Measurements from ENCODE around the gene GAMT.

GAMT gene

DNA sequence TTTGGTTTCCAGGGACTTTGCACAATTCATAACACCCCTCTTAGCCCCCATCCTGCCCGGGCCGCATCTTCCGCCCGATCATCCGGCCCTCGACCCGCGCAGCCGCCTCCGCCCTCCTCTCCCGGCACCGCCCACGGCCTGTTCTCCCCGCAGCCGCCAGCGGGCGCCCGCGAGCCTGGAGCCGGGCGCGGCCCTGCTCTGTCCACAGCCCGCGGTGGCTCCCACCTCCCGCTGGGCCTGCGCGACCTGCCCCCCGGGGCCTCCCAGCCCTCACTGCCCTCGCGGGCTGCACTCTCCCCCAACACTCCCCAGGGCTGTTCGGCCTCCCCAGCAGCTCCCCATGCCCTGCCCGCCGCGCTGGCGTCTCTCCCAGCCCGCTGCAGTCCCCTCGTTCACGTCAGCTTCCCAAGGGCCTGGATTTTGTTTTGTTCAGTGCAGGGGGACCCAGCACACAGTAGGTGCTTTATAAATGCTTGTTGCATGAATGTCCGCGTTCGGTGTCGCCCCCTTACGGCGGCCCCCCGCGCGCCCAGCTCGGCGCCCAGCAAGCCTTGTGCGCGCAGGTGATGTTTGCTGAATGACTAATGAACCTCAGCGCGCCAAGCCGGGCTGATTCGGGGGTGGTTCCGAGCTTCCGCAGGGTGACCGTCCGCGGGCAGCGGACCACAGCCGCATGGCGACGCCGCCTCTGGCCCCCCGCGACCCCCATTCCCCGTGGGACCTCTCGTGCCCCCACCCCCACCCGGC lies 44.0 kb upstream of the GAMT start:
- TF ChIP-seq, protein P1, sequence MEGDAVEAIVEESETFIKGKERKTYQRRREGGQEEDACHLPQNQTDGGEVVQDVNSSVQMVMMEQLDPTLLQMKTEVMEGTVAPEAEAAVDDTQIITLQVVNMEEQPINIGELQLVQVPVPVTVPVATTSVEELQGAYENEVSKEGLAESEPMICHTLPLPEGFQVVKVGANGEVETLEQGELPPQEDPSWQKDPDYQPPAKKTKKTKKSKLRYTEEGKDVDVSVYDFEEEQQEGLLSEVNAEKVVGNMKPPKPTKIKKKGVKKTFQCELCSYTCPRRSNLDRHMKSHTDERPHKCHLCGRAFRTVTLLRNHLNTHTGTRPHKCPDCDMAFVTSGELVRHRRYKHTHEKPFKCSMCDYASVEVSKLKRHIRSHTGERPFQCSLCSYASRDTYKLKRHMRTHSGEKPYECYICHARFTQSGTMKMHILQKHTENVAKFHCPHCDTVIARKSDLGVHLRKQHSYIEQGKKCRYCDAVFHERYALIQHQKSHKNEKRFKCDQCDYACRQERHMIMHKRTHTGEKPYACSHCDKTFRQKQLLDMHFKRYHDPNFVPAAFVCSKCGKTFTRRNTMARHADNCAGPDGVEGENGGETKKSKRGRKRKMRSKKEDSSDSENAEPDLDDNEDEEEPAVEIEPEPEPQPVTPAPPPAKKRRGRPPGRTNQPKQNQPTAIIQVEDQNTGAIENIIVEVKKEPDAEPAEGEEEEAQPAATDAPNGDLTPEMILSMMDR (conservative IDR thresholded peaks at IDR 0.05; ENCODE audit: low read length) = peak; percentile 79
- TF ChIP-seq EZH2phosphoT487 (IDR thresholded peaks at IDR 0.05; ENCODE audit: borderline replicate concordance) = no peak
- Histone ChIP-seq H2AFZ (ENCODE audit: low read length) (no peak overlapping the region), H3K27me3 (ENCODE audit: insufficient read depth, low read length, poor library complexity, severe bottlenecking) (no peaks in the 10 kb centered on the region), H3K4me1 (ENCODE audit: insufficient read depth, low read length, poor library complexity, severe bottlenecking) (peaks cover 20% of the 10 kb centered on the region), H3K79me2 (ENCODE audit: insufficient read depth, low read length) (peaks cover 24% of the 10 kb centered on the region), H3K9me3 (ENCODE audit: insufficient read depth, low read depth, low read length) (no peaks in the 10 kb centered on the region), H3K4me3 (ENCODE audit: low read length, poor library complexity, severe bottlenecking) (peak overlapping the region; percentile 65), H3K9me2 (replicated peaks; ENCODE audit: low read depth, low read length) (no peaks in the 10 kb centered on the region), H3K4me2 (ENCODE audit: low read depth, low read length, poor library complexity, severe bottlenecking) (peak overlapping the region; percentile 81), H3K36me3 (ENCODE audit: insufficient read depth, low read length) (peaks cover 23% of the 10 kb centered on the region), H4K20me1 (ENCODE audit: insufficient read depth, low read length, poor library complexity, severe bottlenecking) (peaks cover 30% of the 10 kb centered on the region), H3F3A (ENCODE audit: low read depth) (peaks cover 2% of the 10 kb centered on the region; the same call in 1 of the 2 replicates), H3K9ac (ENCODE audit: low read depth, low read length, poor library complexity, severe bottlenecking) (no peak overlapping the region)

DNA sequence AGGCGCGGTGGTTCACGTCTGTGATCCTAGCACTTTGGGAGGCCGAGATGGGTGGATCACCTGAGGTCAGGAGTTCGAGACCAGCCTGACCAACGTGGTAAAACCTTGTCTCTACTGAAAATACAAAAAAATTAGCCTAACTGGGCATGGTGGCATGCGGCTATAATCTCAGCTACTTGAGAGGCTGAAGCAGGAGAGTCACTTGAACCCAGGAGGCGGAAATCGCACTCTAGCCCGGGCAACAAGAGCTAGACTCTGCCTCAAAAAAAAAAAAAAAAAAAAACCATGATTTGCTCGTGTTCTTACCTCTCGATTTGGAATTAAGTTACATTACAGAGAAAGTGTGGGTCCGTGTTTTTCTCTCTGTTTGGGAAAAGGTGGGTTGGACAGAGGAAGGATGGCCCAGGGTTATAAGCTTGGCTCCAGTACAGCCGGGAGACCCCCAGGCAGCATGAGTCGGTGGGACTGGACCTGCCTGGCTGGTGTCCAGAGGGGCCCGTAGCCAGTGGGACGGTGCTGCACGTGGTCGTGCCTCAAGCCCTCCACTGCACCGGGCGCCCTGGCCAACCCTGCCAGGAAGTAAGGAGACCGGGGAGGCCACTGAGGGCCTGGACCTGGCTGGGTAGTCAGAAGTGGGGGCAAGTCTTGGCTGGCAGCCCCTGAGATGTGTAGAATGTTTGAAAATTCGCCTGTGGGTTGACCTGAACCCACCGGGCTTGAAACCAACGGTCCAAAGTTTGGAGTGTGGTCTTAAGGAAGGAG lies 40.5 kb upstream of the GAMT start:
- peaks cover 51% of the 10 kb centered on the region for H4K20me1 ChIP-seq (ENCODE audit: insufficient read depth, low read length, poor library complexity, severe bottlenecking)
- peaks cover 25% of the 10 kb centered on the region for H3K36me3 ChIP-seq (ENCODE audit: insufficient read depth, low read length)
- H3F3A ChIP-seq (ENCODE audit: low read depth) = peaks cover 2% of the 10 kb centered on the region; the same call in 1 of the 2 replicates

DNA sequence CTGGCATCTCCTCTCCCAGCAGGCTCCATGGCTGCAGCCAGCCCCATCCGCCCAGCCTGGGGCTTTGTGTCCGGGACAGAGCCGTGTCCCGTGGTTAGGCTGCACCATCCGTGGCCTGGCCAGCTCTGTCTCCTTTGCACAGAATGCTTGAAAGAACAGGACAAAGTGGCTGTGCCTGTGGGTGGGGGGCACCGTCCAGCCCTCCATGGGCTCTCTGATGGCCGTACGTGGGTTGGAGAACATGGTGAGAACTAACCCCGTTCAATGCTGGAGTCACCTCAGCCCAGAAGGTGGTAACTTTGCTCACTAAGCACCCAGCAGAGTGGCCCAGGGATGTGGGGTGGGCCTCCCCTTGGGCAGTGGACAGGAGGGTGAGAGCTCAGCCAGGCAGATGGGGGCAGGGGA lies 39.7 kb upstream of the GAMT start:
- Histone ChIP-seq H3K9me2 (replicated peaks; ENCODE audit: low read depth, low read length) (no peaks in the 10 kb centered on the region), H4K20me1 (ENCODE audit: insufficient read depth, low read length, poor library complexity, severe bottlenecking) (peaks cover 48% of the 10 kb centered on the region), H3K4me2 (ENCODE audit: low read depth, low read length, poor library complexity, severe bottlenecking) (peak overlapping the region; percentile 99), H3K4me3 (ENCODE audit: low read length, poor library complexity, severe bottlenecking) (peak overlapping the region; percentile 100), H3K9ac (ENCODE audit: low read depth, low read length, poor library complexity, severe bottlenecking) (peak overlapping the region; percentile 97), H3K79me2 (ENCODE audit: insufficient read depth, low read length) (peaks cover 46% of the 10 kb centered on the region), H2AFZ (ENCODE audit: low read length) (no peak overlapping the region), H3F3A (ENCODE audit: low read depth) (peaks cover 2% of the 10 kb centered on the region; the same call in 1 of the 2 replicates), H3K36me3 (ENCODE audit: insufficient read depth, low read length) (peaks cover 25% of the 10 kb centered on the region), H3K27me3 (ENCODE audit: insufficient read depth, low read length, poor library complexity, severe bottlenecking) (peaks cover 9% of the 10 kb centered on the region), H3K9me3 (ENCODE audit: insufficient read depth, low read depth, low read length) (no peaks in the 10 kb centered on the region), H3K4me1 (ENCODE audit: insufficient read depth, low read length, poor library complexity, severe bottlenecking) (peaks cover 30% of the 10 kb centered on the region)
- TF ChIP-seq EZH2phosphoT487 (IDR thresholded peaks at IDR 0.05; ENCODE audit: borderline replicate concordance) = no peak
- TF ChIP-seq, protein P1 (conservative IDR thresholded peaks at IDR 0.05; ENCODE audit: low read length) = no peak

More for the DNA sequence above, 40.5 kb upstream of the GAMT start:
- Histone ChIP-seq H3K4me2 (ENCODE audit: low read depth, low read length, poor library complexity, severe bottlenecking) (peak overlapping the region; percentile 99), H3K9ac (ENCODE audit: low read depth, low read length, poor library complexity, severe bottlenecking) (no peak overlapping the region), H3K9me3 (ENCODE audit: insufficient read depth, low read depth, low read length) (no peaks in the 10 kb centered on the region), H3K4me3 (ENCODE audit: low read length, poor library complexity, severe bottlenecking) (no peak overlapping the region), H3K9me2 (replicated peaks; ENCODE audit: low read depth, low read length) (no peaks in the 10 kb centered on the region), H3K79me2 (ENCODE audit: insufficient read depth, low read length) (peaks cover 46% of the 10 kb centered on the region), H2AFZ (ENCODE audit: low read length) (no peak overlapping the region), H3K27me3 (ENCODE audit: insufficient read depth, low read length, poor library complexity, severe bottlenecking) (peaks cover 9% of the 10 kb centered on the region), H3K4me1 (ENCODE audit: insufficient read depth, low read length, poor library complexity, severe bottlenecking) (peaks cover 30% of the 10 kb centered on the region)
- TF ChIP-seq EZH2phosphoT487 (IDR thresholded peaks at IDR 0.05; ENCODE audit: borderline replicate concordance) = no peak
- TF ChIP-seq, protein P1 (conservative IDR thresholded peaks at IDR 0.05; ENCODE audit: low read length) = no peak
